GM12891 (cell line): ENCODE data around the gene VSNL1.

Experiments used
- POLR2A ChIP-seq: IDR thresholded peaks from 2 replicates; pipeline ENCODE4 v1.6.1; 2011; ENCODE audit warnings: low read depth, low read length, control low read depth
- POLR2AphosphoS5 ChIP-seq: IDR thresholded peaks from 2 replicates; pipeline ENCODE4 v1.6.1; 2011; ENCODE audit warnings: low read depth, low read length, control low read depth
- POU2F2 ChIP-seq: IDR thresholded peaks from 2 replicates; pipeline ENCODE4 v1.6.1; 2011; ENCODE audit warnings: low read depth, mild to moderate bottlenecking, control low read depth, low read length, moderate library complexity
- TAF1 ChIP-seq: IDR thresholded peaks from 2 replicates; pipeline ENCODE4 v1.6.1; 2011; ENCODE audit warnings: low read depth, low read length, control low read depth

DNA sequence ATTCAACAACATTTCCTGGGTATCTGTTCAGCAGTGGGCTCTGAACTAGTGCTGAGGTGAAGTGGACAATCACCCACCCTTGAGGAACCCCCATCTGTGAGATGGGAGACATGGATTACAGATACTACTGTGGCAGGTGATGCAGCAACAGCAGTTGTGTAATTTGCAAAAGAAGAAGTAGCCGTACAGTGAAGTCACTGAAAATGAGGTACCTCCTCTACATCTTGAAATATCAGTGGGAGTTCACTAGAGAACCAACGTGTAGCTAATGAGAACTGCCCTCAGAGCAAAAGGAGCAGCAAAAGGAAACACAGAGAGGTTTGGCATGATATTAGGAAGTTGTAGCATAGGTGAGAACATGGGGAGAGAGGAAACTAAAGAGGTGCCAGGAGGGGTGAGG is 41.3 kb downstream of the VSNL1 start:
- TF ChIP-seq POU2F2 (no peak), POLR2A (no peak), POLR2AphosphoS5 (no peak), TAF1 (no peak)
